ENCODE results near the gene PARP3. TPM values are rescaled to one million over a fixed set of nuclear protein-coding genes. Genes with fewer than 3 reads are reported as not detected.

Gene PARP3
- total RNA-seq, 1 donor from 2014 or later, result 12.4 TPM

DNA sequence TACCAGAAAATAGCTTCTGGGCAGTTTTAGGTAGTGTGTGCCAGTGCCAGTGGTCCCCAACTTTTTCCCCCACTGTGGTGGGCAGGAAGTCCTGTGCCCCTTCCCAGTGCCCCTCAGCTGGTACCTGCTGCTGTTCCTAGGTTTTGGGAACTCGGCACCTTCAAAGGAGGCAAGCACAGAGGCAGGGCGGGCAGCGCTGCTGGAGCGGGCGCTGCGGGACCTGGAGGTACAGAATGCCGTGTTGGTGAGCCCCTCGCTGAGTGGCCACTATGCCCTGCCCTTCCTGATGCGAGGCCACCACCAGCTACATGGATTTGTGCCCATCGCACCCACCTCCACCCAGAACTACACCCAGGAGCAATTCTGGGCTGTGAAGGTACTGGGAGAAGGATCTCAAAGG, 38.1 kb downstream of the PARP3 start:
- no peaks in the 10 kb centered on the region for H3K36me3 Mint-ChIP-seq (ENCODE audit: unreplicated experiment)
- H3K9me3 Mint-ChIP-seq (ENCODE audit: unreplicated experiment), result no peaks in the 10 kb centered on the region
- TF ChIP-seq, protein P1, sequence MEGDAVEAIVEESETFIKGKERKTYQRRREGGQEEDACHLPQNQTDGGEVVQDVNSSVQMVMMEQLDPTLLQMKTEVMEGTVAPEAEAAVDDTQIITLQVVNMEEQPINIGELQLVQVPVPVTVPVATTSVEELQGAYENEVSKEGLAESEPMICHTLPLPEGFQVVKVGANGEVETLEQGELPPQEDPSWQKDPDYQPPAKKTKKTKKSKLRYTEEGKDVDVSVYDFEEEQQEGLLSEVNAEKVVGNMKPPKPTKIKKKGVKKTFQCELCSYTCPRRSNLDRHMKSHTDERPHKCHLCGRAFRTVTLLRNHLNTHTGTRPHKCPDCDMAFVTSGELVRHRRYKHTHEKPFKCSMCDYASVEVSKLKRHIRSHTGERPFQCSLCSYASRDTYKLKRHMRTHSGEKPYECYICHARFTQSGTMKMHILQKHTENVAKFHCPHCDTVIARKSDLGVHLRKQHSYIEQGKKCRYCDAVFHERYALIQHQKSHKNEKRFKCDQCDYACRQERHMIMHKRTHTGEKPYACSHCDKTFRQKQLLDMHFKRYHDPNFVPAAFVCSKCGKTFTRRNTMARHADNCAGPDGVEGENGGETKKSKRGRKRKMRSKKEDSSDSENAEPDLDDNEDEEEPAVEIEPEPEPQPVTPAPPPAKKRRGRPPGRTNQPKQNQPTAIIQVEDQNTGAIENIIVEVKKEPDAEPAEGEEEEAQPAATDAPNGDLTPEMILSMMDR (IDR thresholded peaks at IDR 0.05), result no peak
- no peak overlapping the region for H3K4me3 Mint-ChIP-seq (ENCODE audit: unreplicated experiment)
- H3K27ac Mint-ChIP-seq (ENCODE audit: unreplicated experiment), result no peak overlapping the region
- DNase-seq (ENCODE audit: extremely low spot score, unreplicated experiment), result no peak
- H3K27me3 Mint-ChIP-seq (ENCODE audit: unreplicated experiment), result no peaks in the 10 kb centered on the region
- peaks cover 30% of the 10 kb centered on the region for H3K4me1 Mint-ChIP-seq (ENCODE audit: unreplicated experiment)

DNA sequence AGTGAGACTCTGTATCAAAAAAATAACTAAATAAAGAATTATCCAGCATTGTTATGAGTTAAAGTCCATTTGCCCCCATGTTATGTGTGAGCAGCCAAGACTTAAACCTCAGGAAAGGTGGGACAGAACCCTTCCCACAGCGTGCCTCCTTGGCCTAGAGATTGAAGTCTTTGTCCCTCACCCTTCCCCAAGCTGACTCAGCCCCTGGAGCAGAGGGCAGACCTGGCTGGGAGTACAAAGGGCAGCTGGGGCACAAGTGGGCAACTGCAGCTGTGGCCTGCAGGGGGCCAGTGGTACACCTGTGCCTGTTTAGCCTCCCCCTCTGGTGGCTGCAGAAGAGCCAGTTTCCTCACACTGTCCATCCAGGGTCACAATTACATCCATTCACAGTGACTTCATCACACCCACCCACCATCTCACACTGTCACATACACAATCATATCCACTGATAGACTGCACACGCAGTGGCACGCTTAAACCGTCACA, 40.2 kb downstream of the PARP3 start:
- TF ChIP-seq, protein P1 (IDR thresholded peaks at IDR 0.05), result peak; percentile 51
- peak overlapping the region; percentile 97 for H3K27ac Mint-ChIP-seq (ENCODE audit: unreplicated experiment)

DNA sequence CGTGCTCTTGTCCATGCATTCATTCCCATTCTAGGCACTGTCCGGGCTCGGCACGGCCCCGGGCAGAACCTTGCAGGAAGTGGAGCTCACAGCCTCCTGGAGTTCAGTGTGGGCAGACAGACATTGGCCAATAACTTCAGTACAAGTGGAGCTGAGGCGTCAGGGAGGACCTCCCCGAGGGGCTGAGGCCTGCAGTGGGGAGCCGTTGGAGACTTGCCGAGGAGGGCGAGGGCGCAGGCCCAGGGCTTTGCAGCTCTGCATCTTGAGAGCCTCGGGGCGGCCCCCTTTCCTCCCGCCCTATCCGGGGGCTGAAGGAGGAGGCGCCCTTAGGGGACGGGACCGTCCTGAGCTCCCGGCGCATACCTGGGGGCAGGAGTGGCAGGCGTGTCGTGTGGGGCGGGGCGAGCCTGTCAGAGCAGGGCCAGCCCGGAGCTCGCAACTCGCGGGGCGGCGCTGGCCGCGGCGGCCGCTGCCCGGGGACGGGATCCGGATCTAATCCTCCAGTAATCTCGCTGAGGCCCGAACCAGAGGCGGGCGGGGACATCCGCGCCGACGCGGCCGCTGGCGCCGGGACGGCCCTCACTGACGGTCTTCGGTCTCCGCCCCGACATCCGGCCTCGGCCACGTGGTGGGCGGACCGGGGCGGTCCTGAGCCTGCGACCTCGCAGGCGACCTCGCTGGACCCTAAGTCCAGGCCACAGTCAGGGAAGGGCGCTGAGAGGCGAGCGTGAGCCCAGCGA, 40.8 kb downstream of the PARP3 start, which contains the start of gene ACY1:
TSS of gene ACY1 (plus strand) at position 698 of the 740 bp plus-strand sequence. CDS start 530 bp downstream, outside the sequence.
- peak within 1 kb of the TSS; percentile 86 for H3K4me3 Mint-ChIP-seq (ENCODE audit: unreplicated experiment)

More for the DNA sequence above, 40.2 kb downstream of the PARP3 start:
- no peaks in the 10 kb centered on the region for H3K27me3 Mint-ChIP-seq (ENCODE audit: unreplicated experiment)
- H3K4me1 Mint-ChIP-seq (ENCODE audit: unreplicated experiment), result peaks cover 24% of the 10 kb centered on the region
- DNase-seq (ENCODE audit: extremely low spot score, unreplicated experiment), result no peak
- H3K9me3 Mint-ChIP-seq (ENCODE audit: unreplicated experiment), result no peaks in the 10 kb centered on the region
- H3K36me3 Mint-ChIP-seq (ENCODE audit: unreplicated experiment), result no peaks in the 10 kb centered on the region
- H3K4me3 Mint-ChIP-seq (ENCODE audit: unreplicated experiment), result peak overlapping the region; percentile 86

DNA sequence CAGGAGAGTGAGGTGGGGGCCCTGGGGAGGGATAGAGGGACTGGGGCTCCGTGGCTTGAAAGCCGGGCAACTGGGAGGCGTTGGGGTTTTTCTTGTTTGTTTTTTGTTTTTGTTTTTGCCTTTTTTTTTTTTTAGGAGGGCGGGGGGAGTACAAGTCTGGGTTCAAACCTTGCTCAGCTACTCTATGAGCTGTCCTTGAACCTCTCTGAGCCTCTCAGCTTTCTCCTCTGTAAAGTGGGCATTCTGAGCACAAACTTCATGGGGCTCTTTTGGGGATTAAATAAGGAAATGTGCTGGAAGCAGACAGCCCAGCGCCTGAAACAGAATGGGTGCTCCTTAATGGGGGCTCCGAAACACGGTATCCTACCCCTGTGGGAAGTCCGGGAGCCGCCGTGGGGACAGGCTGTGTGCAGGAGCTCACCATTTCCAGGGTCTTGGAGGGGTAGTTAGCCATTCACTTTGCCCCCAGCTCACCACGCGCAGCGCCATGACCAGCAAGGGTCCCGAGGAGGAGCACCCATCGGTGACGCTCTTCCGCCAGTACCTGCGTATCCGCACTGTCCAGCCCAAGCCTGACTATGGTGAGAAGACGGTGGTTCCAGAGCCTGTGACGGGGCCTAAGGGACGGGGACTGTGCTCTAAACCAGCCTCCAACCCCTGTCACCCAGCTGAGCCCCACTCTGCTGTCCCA, 41.6 kb downstream of the PARP3 start:
- TF ChIP-seq, protein P1 (IDR thresholded peaks at IDR 0.05), result no peak
- Mint-ChIP-seq H3K9me3 (ENCODE audit: unreplicated experiment) (no peaks in the 10 kb centered on the region), H3K4me3 (ENCODE audit: unreplicated experiment) (peak overlapping the region; percentile 86), H3K4me1 (ENCODE audit: unreplicated experiment) (peaks cover 24% of the 10 kb centered on the region), H3K27ac (ENCODE audit: unreplicated experiment) (peak overlapping the region; percentile 98), H3K27me3 (ENCODE audit: unreplicated experiment) (no peaks in the 10 kb centered on the region), H3K36me3 (ENCODE audit: unreplicated experiment) (no peaks in the 10 kb centered on the region)
- DNase-seq (ENCODE audit: extremely low spot score, unreplicated experiment), result no peak

More for the DNA sequence above, 40.8 kb downstream of the PARP3 start, which contains the start of gene ACY1:
- H3K27ac Mint-ChIP-seq (ENCODE audit: unreplicated experiment), result peak within 1 kb of the TSS; percentile 98
- H3K36me3 Mint-ChIP-seq (ENCODE audit: unreplicated experiment), result no peaks in the 10 kb centered on the region
- no peaks in the 10 kb centered on the region for H3K27me3 Mint-ChIP-seq (ENCODE audit: unreplicated experiment)
- peaks cover 24% of the 10 kb centered on the region for H3K4me1 Mint-ChIP-seq (ENCODE audit: unreplicated experiment)
- no peaks in the 10 kb centered on the region for H3K9me3 Mint-ChIP-seq (ENCODE audit: unreplicated experiment)
- TF ChIP-seq, protein P1 (IDR thresholded peaks at IDR 0.05), result no peak
- DNase-seq (ENCODE audit: extremely low spot score, unreplicated experiment), result peak; percentile 93

DNA sequence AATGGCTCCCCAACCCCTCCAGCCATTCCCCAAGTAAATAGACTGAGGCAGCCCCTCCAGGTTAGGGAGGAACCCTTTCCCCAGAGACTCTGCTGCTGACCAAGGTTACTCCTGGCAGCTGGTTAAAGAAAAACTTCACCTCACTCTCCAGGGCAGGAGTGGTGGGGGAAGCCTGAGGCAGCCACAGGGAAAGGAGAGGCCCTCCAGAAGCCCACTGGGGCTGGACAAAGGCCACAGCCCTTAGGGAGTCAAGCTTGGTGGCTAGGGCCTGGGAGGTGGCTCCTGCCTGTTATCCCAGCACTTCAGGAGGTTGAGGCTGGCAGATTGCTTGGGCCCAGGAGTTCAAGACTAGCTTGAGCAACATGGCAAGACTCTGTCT, 42.1 kb downstream of the PARP3 start:
- H3K4me1 Mint-ChIP-seq (ENCODE audit: unreplicated experiment), result peaks cover 24% of the 10 kb centered on the region
- peak; percentile 80 for DNase-seq (ENCODE audit: extremely low spot score, unreplicated experiment)
- H3K9me3 Mint-ChIP-seq (ENCODE audit: unreplicated experiment), result no peaks in the 10 kb centered on the region
- TF ChIP-seq, protein P1 (IDR thresholded peaks at IDR 0.05), result no peak
- no peaks in the 10 kb centered on the region for H3K27me3 Mint-ChIP-seq (ENCODE audit: unreplicated experiment)
- H3K27ac Mint-ChIP-seq (ENCODE audit: unreplicated experiment), result peak overlapping the region; percentile 98
- peak overlapping the region; percentile 86 for H3K4me3 Mint-ChIP-seq (ENCODE audit: unreplicated experiment)
- no peaks in the 10 kb centered on the region for H3K36me3 Mint-ChIP-seq (ENCODE audit: unreplicated experiment)
